Gastroesophageal sphincter (tissue), 4 donors: ENCODE data around the gene TAPT1. TPM values are rescaled to one million over a fixed set of nuclear protein-coding genes. Genes with fewer than 3 reads are reported as not detected.

Experiments
- ATAC-seq: fragments of 150-250 bp; one replicate; pipeline ENCODE4 v1.9.1; 2016; ENCODE audit warnings: mild to moderate bottlenecking, moderate library complexity
- H3K27ac ChIP-seq, 4 donors: fragments of 200-600 bp; sonication (generic) in 3 of 4; 1 replicate in 3 of 4; 2 replicates in 1 of 4; pipeline ENCODE4 v1.5.1; 2016 to 2019
- H3K27me3 ChIP-seq: fragments of 200-600 bp; sonication (generic); one replicate; pipeline ENCODE4 v1.5.1; 2019
- H3K36me3 ChIP-seq, 2 donors: fragments of 200-600 bp; sonication (generic); one replicate each; pipeline ENCODE4 v1.5.1; 2019; ENCODE audit warnings: control low read depth in 1 of 2
- H3K4me1 ChIP-seq, 3 donors: fragments of 200-600 bp; sonication (generic); 1 replicate in 2 of 3; 2 replicates in 1 of 3; pipeline ENCODE4 v1.5.1; 2016 to 2019; ENCODE audit warnings: control low read depth in 2 of 3
- H3K4me3 ChIP-seq, 2 donors: fragments of 200-600 bp; sonication (generic); one replicate each; pipeline ENCODE4 v1.5.1; 2019; ENCODE audit warnings: mild to moderate bottlenecking in 1 of 2, moderate library complexity in 1 of 2
- H3K9me3 ChIP-seq, 3 donors: fragments of 200-600 bp; sonication (generic); one replicate each; pipeline ENCODE4 v1.5.1; 2017 to 2019; ENCODE audit warnings: control low read depth in 2 of 3
- EP300 ChIP-seq: sonication (generic); formaldehyde crosslinking; IDR thresholded peaks from one replicate; pipeline ENCODE4 v1.6.1; 2017; ENCODE audit warnings: antibody characterized with exemption, mild to moderate bottlenecking
- POLR2A ChIP-seq, 2 donors: fragments of 450-650 bp; IDR thresholded peaks; one replicate each; pipeline ENCODE4 v1.6.1; 2017; ENCODE audit warnings: antibody characterized with exemption in 2 of 2, mild to moderate bottlenecking in 2 of 2, moderate library complexity in 1 of 2
- POLR2AphosphoS5 ChIP-seq: sonication (generic); formaldehyde crosslinking; IDR thresholded peaks from one replicate; pipeline ENCODE4 v1.6.1; 2017; ENCODE audit warnings: antibody characterized with exemption
- WGBS, 2 donors: methylation state at CpG; one replicate each; pipeline ENCODE4 v1.1.5; 2018; ENCODE audit warnings: low coverage in 1 of 2; 5-methylcytosine and 5-hydroxymethylcytosine counted together
- total RNA-seq, 4 donors: library from RNA; depleted of rRNA; stranded (reverse); fragments of >200 nt; gene quantifications; one replicate each; pipeline ENCODE4 v1.1.0, GENCODE V29; 2016
- TF ChIP-seq, protein P1 (sequence below), 4 experiments: fragments of 200-600 bp in 2 of 4; fragments of 450-650 bp in 2 of 4; sonication (generic) in 1 of 4; IDR thresholded peaks; one replicate each; pipeline ENCODE4 v1.5.1; 2017 to 2019; ENCODE audit warnings: antibody characterized with exemption in 4 of 4, mild to moderate bottlenecking in 2 of 4, moderate library complexity in 2 of 4

The TAPT1 gene
- total RNA-seq, 4 donors from 2014 or later: 29.9 to 40.4 (median 35.9) TPM

DNA sequence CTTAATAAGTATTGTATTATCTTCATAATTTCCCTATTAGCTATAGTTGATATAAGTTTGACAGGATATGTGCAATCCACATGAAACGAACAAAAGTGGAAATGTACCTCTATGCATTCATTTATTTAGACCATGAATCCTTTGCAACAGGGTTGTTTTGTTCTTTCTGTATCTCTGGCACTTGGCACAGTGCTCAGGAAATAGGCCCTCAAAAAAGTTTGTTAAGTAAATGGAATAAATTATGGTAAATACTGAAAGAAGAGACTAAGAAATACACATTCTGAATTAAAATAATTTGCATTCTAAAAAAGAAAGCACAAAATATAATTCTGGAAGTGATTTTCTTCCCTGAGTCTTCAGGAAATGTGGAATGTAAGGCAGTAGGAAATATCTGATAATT, 39.3 kb downstream of the TAPT1 start:
- Histone ChIP-seq H3K27me3 (no peaks in the 10 kb centered on the region), H3K27ac (no peak overlapping the region), H3K4me1 (peaks cover 0 to 4% (median 1%) of the 10 kb centered on the region in 3 donors), H3K9me3 (no peaks in the 10 kb centered on the region), H3K4me3 (no peak overlapping the region), H3K36me3 (peaks cover 0 to 84% of the 10 kb centered on the region in 2 donors)
- WGBS, 2 donors: 93 to 96% methylated on average over 1 of the region's 1 CpG
- no peak for TF ChIP-seq POLR2A (IDR thresholded peaks at IDR 0.05)
- no peak for TF ChIP-seq EP300
- TF ChIP-seq POLR2AphosphoS5: no peak
- TF ChIP-seq, protein P1, sequence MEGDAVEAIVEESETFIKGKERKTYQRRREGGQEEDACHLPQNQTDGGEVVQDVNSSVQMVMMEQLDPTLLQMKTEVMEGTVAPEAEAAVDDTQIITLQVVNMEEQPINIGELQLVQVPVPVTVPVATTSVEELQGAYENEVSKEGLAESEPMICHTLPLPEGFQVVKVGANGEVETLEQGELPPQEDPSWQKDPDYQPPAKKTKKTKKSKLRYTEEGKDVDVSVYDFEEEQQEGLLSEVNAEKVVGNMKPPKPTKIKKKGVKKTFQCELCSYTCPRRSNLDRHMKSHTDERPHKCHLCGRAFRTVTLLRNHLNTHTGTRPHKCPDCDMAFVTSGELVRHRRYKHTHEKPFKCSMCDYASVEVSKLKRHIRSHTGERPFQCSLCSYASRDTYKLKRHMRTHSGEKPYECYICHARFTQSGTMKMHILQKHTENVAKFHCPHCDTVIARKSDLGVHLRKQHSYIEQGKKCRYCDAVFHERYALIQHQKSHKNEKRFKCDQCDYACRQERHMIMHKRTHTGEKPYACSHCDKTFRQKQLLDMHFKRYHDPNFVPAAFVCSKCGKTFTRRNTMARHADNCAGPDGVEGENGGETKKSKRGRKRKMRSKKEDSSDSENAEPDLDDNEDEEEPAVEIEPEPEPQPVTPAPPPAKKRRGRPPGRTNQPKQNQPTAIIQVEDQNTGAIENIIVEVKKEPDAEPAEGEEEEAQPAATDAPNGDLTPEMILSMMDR (IDR thresholded peaks at IDR 0.05): no peak
- no peak for ATAC-seq

DNA sequence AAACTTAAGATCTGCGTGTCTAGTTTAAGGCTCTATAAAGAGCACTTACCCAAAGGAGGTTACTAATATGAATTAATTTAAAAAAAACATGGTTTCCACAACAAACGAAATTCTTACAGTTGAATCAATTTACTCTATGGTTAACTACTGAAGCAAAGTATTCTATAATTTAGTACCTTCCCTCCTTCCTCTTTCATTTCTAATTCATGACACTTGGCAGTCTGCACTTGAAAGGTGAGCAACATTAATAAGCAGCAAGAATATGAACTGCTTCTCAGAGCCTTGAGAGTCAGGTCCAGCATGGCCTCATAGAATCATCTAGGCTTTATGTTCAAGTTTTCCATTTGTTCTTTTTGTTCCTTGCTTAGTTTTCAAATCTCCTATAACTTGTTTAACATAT, 42.7 kb downstream of the TAPT1 start:
- no peaks in the 10 kb centered on the region for H3K9me3 ChIP-seq
- H3K4me1 ChIP-seq: no peaks in the 10 kb centered on the region
- TF ChIP-seq EP300 (no peak), POLR2A (IDR thresholded peaks at IDR 0.05) (no peak), POLR2AphosphoS5 (no peak)
- TF ChIP-seq, protein P1 (IDR thresholded peaks at IDR 0.05): no peak
- H3K27ac ChIP-seq: no peak overlapping the region
- WGBS, 2 donors: 82 to 89% methylated on average over 2 of the region's 2 CpGs
- peaks cover 6 to 86% of the 10 kb centered on the region in 2 donors for H3K36me3 ChIP-seq
- no peak overlapping the region for H3K4me3 ChIP-seq
- ATAC-seq: no peak
- no peaks in the 10 kb centered on the region for H3K27me3 ChIP-seq

DNA sequence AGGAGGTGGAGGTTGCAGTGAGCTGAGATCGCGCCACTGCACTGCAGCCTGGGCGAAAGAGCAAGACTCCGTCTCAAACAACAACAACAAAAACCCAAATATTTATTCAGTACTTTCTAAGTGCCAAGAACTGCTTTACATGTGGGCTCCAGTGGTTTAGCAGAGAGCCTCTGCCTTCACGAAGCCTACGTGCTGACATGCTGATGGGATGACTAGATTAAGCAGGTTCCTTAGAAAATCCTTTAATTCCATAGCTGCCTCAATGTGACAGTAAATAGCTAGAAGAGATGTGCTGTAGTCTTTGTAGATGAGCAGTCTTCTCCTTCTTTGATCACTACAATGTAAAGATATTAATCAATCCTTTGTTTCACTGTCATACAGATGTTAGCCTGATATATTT, 49.6 kb downstream of the TAPT1 start:
- TF ChIP-seq POLR2AphosphoS5 (no peak), EP300 (no peak), POLR2A (IDR thresholded peaks at IDR 0.05) (no peak)
- TF ChIP-seq, protein P1 (IDR thresholded peaks at IDR 0.05): no peak
- 85 to 94% methylated on average over 4 to 6 of the region's 6 CpGs for WGBS, 2 donors
- H3K36me3 ChIP-seq: peaks cover 6 to 93% of the 10 kb centered on the region in 2 donors

DNA sequence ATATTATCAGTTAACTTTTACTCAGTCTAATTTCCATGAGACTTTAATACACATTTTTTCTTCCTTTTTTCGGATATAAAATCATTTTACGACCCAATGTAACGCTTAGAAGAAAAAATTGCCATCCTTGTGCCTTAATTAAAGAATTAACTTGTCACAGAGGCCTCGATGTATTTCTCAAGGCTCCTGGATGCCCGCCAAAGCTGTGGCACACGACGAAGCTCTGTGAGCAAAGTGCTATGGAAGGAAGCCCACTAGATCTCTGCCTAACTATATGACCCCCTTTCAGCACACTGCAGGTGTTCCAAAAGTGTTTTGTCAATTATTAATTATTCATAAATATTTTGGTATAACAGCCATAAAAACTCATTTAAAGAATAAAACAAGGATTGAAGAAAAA, 54.4 kb downstream of the TAPT1 start:
- no peak overlapping the region for H3K4me3 ChIP-seq
- H3K4me1 ChIP-seq: no peaks in the 10 kb centered on the region
- WGBS, 2 donors: 88 to 93% methylated on average over 5 to 7 of the region's 7 CpGs
- H3K36me3 ChIP-seq: peaks cover 0 to 96% of the 10 kb centered on the region in 2 donors
- TF ChIP-seq, protein P1 (IDR thresholded peaks at IDR 0.05): no peak
- no peak for TF ChIP-seq POLR2A (IDR thresholded peaks at IDR 0.05)
- TF ChIP-seq POLR2AphosphoS5: no peak
- TF ChIP-seq EP300: no peak
- H3K27me3 ChIP-seq: no peaks in the 10 kb centered on the region
- H3K9me3 ChIP-seq: no peaks in the 10 kb centered on the region
- no peak overlapping the region for H3K27ac ChIP-seq
- ATAC-seq: no peak

More for the DNA sequence above, 49.6 kb downstream of the TAPT1 start:
- Histone ChIP-seq H3K9me3 (no peaks in the 10 kb centered on the region), H3K27ac (no peak overlapping the region), H3K4me1 (no peaks in the 10 kb centered on the region), H3K4me3 (no peak overlapping the region), H3K27me3 (no peaks in the 10 kb centered on the region)
- no peak for ATAC-seq

DNA sequence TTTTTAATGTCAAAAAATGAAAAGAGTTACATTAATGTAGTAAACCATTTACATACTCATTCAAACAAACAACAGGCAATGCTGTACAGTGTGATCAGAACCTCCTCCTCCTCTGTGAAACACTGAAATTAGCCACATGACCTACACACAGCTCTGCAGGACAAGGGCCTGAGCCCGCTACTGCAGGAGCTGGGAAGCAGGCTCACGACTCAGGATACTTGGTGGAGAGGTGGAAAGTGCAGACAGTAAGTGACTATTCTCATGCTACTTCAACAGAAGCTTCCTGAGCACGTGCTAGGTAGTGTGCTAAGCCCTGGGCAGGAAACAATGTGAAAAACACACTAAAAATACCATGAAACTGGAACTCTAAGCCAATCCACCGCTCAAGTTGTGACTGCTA, 56.8 kb downstream of the TAPT1 start:
- H3K4me3 ChIP-seq: no peak overlapping the region
- H3K27ac ChIP-seq: no peak overlapping the region
- TF ChIP-seq EP300 (no peak), POLR2AphosphoS5 (no peak), POLR2A (IDR thresholded peaks at IDR 0.05) (no peak)
- TF ChIP-seq, protein P1 (IDR thresholded peaks at IDR 0.05): no peak
- peaks cover 0 to 98% of the 10 kb centered on the region in 2 donors for H3K36me3 ChIP-seq
- H3K27me3 ChIP-seq: no peaks in the 10 kb centered on the region
- H3K9me3 ChIP-seq: no peaks in the 10 kb centered on the region
- no peaks in the 10 kb centered on the region for H3K4me1 ChIP-seq
- 75 to 83% methylated on average over 1 to 4 of the region's 4 CpGs for WGBS, 2 donors
- ATAC-seq: no peak
